Measurements from ENCODE around the gene ACSF2. TPM values are rescaled to one million over a fixed set of nuclear protein-coding genes. Genes with fewer than 3 reads are reported as not detected.

ACSF2 gene
- polyA plus RNA-seq, 1 donor (not counting 4 experiments of a cell fraction or from before 2014, with no cell fraction given): 71.9 TPM

GRCh38 chr17:50422738-50423137, 3.3 kb upstream of the ACSF2 start:
- Histone ChIP-seq H3K9ac (ENCODE audit: control insufficient read depth, extremely low read depth, insufficient read depth, low read length) (no peak overlapping the region), H2AFZ (ENCODE audit: control insufficient read depth, low read length) (no peak overlapping the region), H3K27me3 (ENCODE audit: control insufficient read depth, extremely low read depth, insufficient read depth, low read length) (no peaks in the 10 kb centered on the region), H3K9me1 (ENCODE audit: control insufficient read depth, extremely low read depth, insufficient read depth, low read length) (no peaks in the 10 kb centered on the region), H3K4me2 (ENCODE audit: control insufficient read depth, extremely low read depth, insufficient read depth, low read depth, low read length) (no peak overlapping the region), H3K9me3 (ENCODE audit: control insufficient read depth, low read depth, low read length) (no peaks in the 10 kb centered on the region), H3K27ac (ENCODE audit: control insufficient read depth, insufficient read depth, low read length) (no peak overlapping the region), H4K20me1 (ENCODE audit: control insufficient read depth, extremely low read depth, insufficient read depth, low read length) (no peaks in the 10 kb centered on the region), H3K79me2 (ENCODE audit: control insufficient read depth, insufficient read depth, low read length) (peaks cover 14% of the 10 kb centered on the region), H3K4me1 (ENCODE audit: control insufficient read depth, extremely low read depth, insufficient read depth, low read length) (peaks cover 46% of the 10 kb centered on the region), H3K36me3 (ENCODE audit: control insufficient read depth in 2 of 2, extremely low read depth in 1 of 2, insufficient read depth in 2 of 2, low read length in 2 of 2) (no peaks in the 10 kb centered on the region), H3K4me3 (ENCODE audit: control insufficient read depth in 2 of 3, extremely low read depth in 1 of 3, insufficient read depth in 2 of 3, low read depth in 1 of 3, low read length in 3 of 3) (no peak overlapping the region)
- TF ChIP-seq EZH2 (IDR thresholded peaks at IDR 0.05; ENCODE audit: low read length): no peak
- TF ChIP-seq, protein P1, sequence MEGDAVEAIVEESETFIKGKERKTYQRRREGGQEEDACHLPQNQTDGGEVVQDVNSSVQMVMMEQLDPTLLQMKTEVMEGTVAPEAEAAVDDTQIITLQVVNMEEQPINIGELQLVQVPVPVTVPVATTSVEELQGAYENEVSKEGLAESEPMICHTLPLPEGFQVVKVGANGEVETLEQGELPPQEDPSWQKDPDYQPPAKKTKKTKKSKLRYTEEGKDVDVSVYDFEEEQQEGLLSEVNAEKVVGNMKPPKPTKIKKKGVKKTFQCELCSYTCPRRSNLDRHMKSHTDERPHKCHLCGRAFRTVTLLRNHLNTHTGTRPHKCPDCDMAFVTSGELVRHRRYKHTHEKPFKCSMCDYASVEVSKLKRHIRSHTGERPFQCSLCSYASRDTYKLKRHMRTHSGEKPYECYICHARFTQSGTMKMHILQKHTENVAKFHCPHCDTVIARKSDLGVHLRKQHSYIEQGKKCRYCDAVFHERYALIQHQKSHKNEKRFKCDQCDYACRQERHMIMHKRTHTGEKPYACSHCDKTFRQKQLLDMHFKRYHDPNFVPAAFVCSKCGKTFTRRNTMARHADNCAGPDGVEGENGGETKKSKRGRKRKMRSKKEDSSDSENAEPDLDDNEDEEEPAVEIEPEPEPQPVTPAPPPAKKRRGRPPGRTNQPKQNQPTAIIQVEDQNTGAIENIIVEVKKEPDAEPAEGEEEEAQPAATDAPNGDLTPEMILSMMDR (optimal IDR thresholded peaks at IDR 0.05 in 1 of 3, IDR thresholded peaks at IDR 0.05 in 1 of 3, conservative IDR thresholded peaks at IDR 0.05 in 1 of 3; ENCODE audit: extremely low read depth in 1 of 3, insufficient read depth in 2 of 3, low read length in 3 of 3): no peak
- FAIRE-seq (no peak), DNase-seq (ENCODE audit: low read depth, low spot score) (no peak)
- dilution Hi-C loops (cut with MboI; ENCODE audit: extremely low pct_ligation_motif_present, low sequenced_read_pairs): no loop called here

- Histone ChIP-seq H3K9me1 (ENCODE audit: control insufficient read depth, extremely low read depth, insufficient read depth, low read length) (no peaks in the 10 kb centered on the region), H3K27ac (ENCODE audit: control insufficient read depth, insufficient read depth, low read length) (peak overlapping the region; percentile 32), H3K36me3 (ENCODE audit: control insufficient read depth in 2 of 2, extremely low read depth in 1 of 2, insufficient read depth in 2 of 2, low read length in 2 of 2) (no peaks in the 10 kb centered on the region), H3K4me3 (ENCODE audit: control insufficient read depth in 2 of 3, extremely low read depth in 1 of 3, insufficient read depth in 2 of 3, low read depth in 1 of 3, low read length in 3 of 3) (peak overlapping the region in 1 of 3 experiments; percentile 26), H3K9ac (ENCODE audit: control insufficient read depth, extremely low read depth, insufficient read depth, low read length) (no peak overlapping the region), H3K27me3 (ENCODE audit: control insufficient read depth, extremely low read depth, insufficient read depth, low read length) (no peaks in the 10 kb centered on the region), H3K9me3 (ENCODE audit: control insufficient read depth, low read depth, low read length) (no peaks in the 10 kb centered on the region), H2AFZ (ENCODE audit: control insufficient read depth, low read length) (no peak overlapping the region), H3K79me2 (ENCODE audit: control insufficient read depth, insufficient read depth, low read length) (peaks cover 17% of the 10 kb centered on the region), H3K4me1 (ENCODE audit: control insufficient read depth, extremely low read depth, insufficient read depth, low read length) (peaks cover 54% of the 10 kb centered on the region), H4K20me1 (ENCODE audit: control insufficient read depth, extremely low read depth, insufficient read depth, low read length) (no peaks in the 10 kb centered on the region), H3K4me2 (ENCODE audit: control insufficient read depth, extremely low read depth, insufficient read depth, low read depth, low read length) (peak overlapping the region; percentile 57)
- FAIRE-seq (peak; percentile 83), DNase-seq (ENCODE audit: low read depth, low spot score) (peak; percentile 69)
- no peak for TF ChIP-seq EZH2 (IDR thresholded peaks at IDR 0.05; ENCODE audit: low read length)
- TF ChIP-seq, protein P1 (optimal IDR thresholded peaks at IDR 0.05 in 1 of 3, IDR thresholded peaks at IDR 0.05 in 1 of 3, conservative IDR thresholded peaks at IDR 0.05 in 1 of 3; ENCODE audit: extremely low read depth in 1 of 3, insufficient read depth in 2 of 3, low read length in 3 of 3): no peak
- dilution Hi-C loops (cut with MboI; ENCODE audit: extremely low pct_ligation_motif_present, low sequenced_read_pairs): no loop called here
These were observed 2.4 kb upstream of the ACSF2 start for GRCh38 chr17:50423553-50424159.
